Gastroesophageal sphincter (tissue), 3 donors: ENCODE results near the gene UTP3.

Experiments used
- CTCF ChIP-seq, 4 experiments: fragments of 200-600 bp in 2 of 4; fragments of 450-650 bp in 2 of 4; sonication (generic) in 1 of 4; IDR thresholded peaks; one replicate each; pipeline ENCODE4 v1.5.1; 2017 to 2019; ENCODE audit warnings: antibody characterized with exemption in 4 of 4, mild to moderate bottlenecking in 2 of 4, moderate library complexity in 2 of 4
- POLR2A ChIP-seq, 2 donors: fragments of 450-650 bp; IDR thresholded peaks; one replicate each; pipeline ENCODE4 v1.6.1; 2017; ENCODE audit warnings: antibody characterized with exemption in 2 of 2, mild to moderate bottlenecking in 2 of 2, moderate library complexity in 1 of 2
- POLR2AphosphoS5 ChIP-seq: sonication (generic); formaldehyde crosslinking; IDR thresholded peaks from one replicate; pipeline ENCODE4 v1.6.1; 2017; ENCODE audit warnings: antibody characterized with exemption

- TF ChIP-seq CTCF (IDR thresholded peaks at IDR 0.05) (no peak), POLR2A (IDR thresholded peaks at IDR 0.05) (no peak), POLR2AphosphoS5 (no peak)
Measured at GRCh38 chr4:70667740-70668535, 20.4 kb upstream of the UTP3 start.
